SK-N-MC (cell line): Measurements from ENCODE around the gene ADRB2.

ENCODE experiments used
- EZH2 ChIP-seq: fragments of 200-600 bp; sonication (generic); IDR thresholded peaks from one replicate; pipeline ENCODE4 v1.6.1; 2017; ENCODE audit warnings: antibody characterized with exemption
- FOXP2 ChIP-seq: optimal IDR thresholded peaks from 2 replicates; pipeline ENCODE3; 2011; ENCODE audit warnings: mild to moderate bottlenecking, moderate library complexity; ENCODE audit not compliant: insufficient read depth; ENCODE audit errors: extremely low read length, control extremely low read depth
- POLR2AphosphoS5 ChIP-seq: IDR thresholded peaks from 2 replicates; pipeline ENCODE4 v1.6.1; 2012; ENCODE audit warnings: mild to moderate bottlenecking, low read depth, low read length, borderline replicate concordance

DNA sequence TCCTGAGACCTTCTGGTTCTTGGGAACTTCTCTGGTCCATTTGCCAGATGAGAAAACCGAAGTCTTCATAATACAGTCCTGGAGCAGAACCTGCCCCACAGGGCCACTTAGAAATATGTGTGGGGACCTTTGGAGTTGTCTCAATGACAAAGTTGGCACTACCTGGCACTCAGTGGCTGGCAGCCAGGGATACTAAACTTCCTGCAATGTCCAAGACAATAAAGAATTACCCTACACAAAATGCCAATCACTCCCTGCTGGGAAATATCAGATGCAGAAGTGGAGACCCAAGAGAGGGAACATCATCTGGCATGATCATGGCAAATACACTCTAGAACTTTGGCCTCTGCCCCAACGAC lies 29.6 kb downstream of the ADRB2 start:
- no peak for TF ChIP-seq POLR2AphosphoS5
- TF ChIP-seq EZH2, result no peak
- no peak for TF ChIP-seq FOXP2
